ENCODE data around the gene SRBD1.
"Not testable (repeated sequence)": the region's sequence is repeated elsewhere in the genome, so short reads cannot be mapped to it uniquely, and the experiment has no call there.

SRBD1 gene

DNA sequence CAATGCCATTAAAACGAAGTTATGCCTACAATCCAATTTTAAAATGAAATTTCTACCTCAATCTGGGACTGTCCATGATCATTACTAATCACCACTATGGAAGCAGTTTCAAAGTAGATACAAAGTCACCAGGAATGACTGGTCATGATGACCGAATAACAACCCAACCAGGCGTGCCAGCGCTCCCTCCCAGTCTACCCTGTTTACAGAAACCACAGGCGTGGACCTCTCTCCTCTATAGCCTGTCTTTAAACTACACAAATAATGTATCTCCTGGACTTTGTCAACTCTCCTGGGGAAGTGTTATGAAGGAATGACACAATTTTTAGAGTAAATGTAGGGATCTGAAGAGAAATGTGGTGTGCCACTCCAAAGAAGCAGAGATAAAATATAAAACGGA lies 150.2 kb downstream of the SRBD1 start:
- no peak for DNase-seq

DNA sequence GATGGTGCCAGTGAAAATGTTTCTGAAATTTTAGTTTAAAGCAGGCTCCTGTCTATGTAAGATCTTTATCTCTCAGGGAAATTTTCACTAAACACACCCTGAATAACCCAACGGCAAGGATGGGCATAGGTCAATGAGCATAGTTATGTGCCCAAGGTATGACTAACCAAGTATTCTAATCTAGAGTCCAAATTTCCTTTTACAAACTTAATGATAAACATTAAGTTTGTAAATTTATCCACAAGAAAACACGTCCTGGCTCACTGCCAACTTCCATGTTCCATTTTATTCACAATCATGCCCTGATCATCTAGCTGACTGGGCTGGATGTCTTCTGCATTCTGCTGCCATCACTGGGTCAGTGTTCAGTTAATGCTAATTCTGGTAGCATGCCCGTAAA lies 151.2 kb downstream of the SRBD1 start:
- DNase-seq = no peak

DNA sequence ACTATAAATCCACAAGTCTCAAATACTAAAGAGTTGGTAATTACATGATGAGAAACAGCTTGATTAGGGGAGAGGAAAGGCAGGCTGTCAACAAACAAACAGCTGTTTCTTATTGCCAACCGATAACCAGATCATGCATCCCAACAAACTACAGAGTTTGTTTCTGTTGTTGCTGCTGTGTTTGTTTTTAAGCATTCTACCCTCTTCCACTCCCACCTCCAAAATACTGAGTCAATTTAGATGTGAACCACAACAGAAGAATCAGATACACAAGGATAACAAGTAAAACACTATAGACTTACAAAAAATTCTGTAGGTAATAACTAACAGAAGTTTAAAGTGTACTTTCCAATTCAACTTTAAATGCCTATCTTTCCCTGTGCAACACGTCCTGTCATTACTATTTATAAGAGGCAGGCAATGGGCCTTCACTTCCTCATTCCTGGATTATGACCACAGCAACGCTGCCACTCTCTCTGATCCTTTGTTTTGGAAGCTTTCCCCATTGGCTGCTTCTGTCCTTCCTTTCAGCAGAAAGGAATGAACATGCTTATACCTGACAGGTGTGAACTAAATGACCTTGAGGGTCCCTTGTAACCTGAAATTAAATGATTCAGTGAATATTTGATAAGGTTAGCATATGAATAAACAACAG lies 152.0 kb downstream of the SRBD1 start:
- DNase-seq = no peak

DNA sequence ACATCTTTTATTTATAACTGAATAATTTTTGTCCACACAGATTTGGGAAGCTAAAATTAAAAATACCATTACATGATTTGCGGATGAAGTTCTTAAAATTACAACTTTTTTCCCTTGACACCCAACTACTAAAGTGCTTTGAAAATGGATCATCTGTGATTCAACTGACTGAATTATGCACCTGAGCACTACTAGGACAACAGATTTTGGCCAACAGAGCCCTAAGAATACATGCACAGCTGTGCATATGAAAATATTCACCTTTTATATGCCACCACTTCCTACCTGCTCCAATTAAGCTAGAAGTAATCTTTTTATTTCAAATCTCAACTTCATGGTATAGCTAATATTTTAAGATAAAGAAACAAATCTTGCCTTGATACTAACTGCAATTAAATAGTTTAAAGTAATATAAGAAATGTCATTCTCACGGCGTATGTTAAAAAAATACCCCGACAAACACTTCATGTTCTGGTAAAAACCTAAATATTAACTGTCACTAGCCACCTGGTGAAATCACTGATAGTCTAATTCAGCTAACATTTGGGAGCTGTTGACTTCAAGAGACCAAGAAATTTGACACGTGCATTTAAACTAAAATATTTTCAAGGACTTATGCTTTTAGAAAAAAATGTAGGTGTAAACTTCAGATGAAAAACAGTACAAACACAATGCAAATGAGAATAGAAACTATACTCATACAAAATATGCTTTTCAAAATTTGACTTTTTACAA lies 153.7 kb downstream of the SRBD1 start:
- DNase-seq = no peak

DNA sequence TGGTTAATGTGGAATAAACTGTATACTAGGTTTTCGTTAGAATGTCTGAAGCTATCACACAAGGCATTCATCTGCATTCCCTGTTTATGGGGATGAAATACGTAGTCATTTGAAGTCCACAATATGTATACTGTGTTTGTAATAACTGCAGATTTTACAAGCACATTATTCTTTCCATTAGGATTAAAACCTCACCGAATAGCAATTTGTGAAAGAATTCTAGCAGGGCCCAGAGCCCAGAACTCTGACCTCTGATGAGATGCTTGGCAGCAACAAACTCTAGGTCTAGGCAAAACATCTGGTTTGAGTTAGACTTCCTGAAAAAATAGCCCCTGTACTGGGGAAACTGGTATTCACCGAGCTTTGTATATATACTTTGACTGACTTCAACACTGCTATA lies 158.2 kb downstream of the SRBD1 start:
- DNase-seq = no peak

DNA sequence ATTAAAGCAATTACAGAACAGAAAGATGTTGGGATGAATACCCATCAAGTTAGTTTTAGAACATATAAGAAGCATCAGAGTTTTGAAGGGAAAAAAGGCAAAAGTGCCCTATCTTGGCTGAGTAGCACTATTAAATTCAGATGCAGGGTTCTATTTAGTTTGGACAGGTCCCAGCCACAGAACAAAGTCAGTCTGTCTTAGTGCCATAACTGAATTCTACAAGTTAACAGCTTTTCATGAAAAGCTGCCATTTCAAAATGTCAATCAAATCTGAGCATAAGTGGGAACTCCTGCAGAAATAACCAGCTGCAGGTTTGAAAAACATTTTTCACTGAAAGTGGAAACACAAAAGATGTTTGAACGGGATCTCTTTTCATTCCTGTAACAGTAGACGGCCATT lies 160.4 kb downstream of the SRBD1 start:
- DNase-seq = no peak

DNA sequence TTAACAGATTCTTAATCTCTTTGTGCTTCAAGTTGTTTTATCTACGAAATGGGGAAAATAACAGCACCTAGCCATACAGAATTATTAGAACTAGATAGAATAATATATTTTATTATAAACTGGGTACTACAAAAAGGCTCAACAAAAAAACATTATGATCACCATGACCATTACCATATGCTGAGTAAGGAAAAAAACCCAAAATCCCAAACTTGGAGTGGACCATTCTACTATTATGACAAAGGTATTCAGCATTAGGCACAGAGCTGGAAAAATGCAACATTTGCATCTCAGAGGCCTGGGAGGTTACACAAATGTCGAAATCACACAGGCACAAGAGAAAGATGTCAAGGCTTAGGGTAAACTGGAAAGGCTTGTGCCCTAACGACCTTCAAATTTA lies 162.8 kb downstream of the SRBD1 start:
- no peak for DNase-seq

DNA sequence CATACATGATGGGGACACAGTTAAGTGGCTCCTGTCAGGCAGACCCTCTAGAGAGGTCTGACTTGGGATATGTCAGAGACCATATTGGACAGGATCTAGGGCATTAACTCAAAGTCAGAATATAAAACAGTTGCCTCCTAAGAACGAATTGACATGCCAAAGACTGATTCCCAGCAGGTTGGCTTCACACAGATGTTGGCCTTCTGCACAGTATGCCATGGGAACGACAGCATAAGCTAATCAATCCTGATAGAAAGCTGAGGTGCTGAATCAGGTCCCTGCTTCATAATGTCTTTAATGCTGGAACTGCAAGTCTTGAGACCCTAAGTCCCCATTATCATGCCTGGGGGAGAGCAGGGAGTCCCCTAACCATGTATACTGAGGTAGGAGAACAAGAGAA lies 165.1 kb downstream of the SRBD1 start:
- DNase-seq = no peak

DNA sequence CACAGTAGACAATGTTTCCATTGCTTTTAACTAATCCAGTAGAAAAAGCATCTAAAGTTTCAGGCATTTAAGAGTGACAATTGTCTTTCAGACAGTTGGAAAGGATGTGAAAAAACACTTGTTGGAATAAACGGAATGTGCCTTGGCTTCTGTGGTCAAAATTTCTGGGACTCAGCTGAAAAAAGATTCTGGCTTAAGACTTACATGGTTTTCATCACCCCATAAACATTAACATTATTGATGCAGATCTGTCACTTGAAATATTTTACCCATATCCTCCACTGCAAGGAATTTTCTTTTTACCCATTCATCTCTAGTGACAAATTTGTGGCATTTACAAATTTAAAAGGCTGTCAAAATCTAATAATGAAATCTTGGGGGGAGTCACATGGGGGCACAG lies 166.0 kb downstream of the SRBD1 start:
- DNase-seq = no peak

DNA sequence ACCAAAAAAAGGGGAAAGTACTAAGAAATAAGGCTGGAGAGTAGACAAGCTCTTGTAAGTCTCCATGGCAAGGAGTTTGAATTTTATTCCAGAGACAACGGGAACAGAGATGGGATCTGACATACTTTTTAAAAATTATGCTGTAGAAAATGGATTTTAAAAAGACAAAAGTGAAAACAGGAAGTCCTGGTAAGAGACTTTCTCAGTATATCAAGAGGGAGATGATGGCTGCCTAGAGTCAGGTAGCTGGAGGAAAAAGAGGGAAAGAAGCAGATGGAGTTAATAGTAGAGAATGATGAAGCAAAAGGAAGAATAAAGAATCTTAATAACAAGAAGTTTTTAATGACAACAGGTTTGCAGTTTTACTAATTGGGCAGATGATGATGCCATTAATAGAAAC lies 168.1 kb downstream of the SRBD1 start:
- DNase-seq = no peak

DNA sequence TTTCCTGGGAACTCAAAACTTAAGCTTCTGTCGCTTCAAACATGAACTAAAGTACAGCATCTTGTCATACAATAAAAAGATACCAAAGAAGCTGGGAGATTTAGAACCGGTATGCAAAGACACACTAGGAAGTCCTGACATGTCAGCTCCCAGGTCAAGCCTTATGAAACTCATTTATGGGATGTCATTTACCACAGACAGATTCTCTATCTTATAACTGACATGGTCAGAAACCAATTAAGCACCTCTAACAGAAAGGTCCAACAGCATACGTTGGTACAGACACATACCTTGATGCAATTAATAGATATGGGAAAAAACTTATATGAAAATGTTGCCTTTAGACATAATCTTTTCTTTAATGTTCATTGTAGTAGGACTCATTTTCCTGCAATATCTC lies 169.0 kb downstream of the SRBD1 start:
- no peak for DNase-seq

DNA sequence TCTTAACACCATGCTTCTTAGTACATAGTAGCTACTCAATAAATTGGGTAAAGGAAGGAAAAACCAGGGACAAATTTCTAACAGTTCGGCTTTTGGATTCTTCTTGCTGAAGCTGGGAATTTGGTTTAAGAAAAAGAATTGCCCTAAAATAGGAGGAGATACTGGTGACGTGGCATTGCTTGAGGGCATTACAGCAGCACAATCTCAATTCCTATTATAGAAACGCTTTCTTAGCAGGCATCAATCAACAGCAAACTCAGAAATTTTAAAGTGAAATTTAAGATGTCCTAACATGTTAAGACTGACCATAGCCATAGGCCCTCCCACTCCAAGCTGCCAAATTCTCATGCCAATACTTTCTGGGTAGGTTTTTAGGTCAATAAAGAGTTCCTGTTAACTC lies 169.5 kb downstream of the SRBD1 start:
- no peak for DNase-seq

DNA sequence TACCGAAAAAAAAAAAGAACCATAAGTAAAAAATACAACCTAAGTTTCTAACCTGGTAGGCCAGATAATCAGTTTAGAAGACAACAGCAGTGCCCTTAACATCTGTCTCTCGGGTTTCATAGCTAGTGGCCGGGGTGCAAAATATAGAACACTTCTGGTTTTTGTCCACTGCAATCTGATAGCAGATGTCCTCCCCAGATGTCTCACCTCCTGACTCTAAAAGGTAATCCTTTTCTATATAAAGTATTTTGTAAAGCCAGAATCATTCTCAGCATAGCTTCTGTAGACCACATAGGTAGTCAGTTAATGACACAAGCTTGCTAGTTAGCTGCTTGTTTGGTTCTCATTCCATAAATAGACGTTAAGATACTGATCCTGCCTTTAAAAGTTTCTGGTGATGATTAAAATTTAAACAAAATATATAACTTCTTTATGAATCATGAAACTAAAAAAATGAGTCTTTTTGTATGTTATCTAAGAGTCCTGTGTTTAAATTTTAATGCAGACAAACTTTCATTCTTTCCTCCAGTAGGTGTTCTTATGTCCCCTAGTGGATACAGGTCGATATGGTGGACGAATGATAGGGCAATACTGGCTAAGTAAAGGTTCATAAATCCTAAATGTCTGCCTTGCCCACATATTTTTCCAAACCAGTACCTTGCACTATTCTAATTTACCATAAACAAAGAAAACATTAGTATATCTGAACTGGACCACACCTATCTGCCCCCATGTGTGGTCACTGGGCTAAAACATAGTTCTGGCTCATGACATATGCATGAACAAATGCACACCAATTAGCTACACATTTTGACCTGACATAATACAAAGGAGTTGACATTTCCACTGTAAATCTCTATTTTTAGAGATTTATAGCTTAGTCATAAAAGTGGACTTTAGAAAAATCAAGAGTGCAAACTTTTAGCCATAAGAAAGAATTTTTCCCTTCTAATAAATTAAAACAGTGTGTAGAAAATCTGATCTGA lies 171.0 kb downstream of the SRBD1 start:
- DNase-seq = no peak

DNA sequence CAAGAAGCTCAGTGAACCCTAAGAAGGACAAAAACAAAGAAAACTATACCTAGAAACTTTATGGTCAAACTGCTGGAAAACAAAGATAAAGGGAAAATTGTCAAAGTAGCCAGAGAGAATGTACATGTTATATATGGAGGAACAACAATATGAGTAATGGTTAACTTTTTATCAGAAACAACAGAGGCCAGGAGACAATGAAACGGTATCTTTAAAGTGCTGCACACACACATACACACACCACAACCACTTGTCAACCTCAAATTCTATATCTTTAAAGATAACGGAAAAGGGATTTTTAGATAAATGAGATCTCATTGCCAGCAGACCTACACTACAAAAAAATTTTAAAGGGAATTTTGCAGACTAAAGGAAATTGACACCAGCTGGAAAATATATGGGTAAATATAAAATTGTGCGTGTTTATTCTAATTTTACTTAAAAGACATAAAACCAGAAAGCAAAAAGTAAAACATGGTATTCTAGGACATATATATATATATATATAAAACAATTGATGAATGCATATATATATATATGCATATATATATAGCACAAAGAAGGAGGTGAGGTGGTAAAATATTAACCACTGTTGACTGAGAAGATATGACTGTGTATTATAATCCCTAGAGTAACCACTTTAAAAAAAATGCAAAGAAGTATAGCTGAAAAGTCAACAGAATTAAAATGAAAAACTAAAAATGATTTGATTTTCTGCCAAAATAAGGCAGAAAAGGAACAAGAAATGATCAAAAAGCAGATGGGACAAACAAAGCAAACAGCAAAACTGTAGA lies 172.0 kb downstream of the SRBD1 start:
- DNase-seq = no peak

DNA sequence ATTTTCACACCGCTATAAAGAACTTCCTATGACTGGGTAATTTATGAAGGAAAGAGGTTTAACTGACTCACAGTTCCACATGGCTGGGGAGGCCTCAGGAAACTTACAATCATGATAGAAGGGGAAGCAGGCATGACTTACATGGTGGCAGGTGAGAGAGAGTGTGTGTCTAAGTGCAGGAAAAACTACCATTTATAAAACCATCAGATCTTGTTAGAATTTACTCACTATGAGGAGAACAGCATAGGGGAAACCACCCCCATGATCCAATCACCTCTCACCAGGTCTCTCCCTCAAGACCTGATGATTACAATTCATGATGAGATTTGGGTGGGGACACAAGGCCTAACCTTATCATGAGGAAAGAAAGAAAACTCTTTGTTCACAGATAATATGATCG lies 174.6 kb downstream of the SRBD1 start:
- DNase-seq = no peak

DNA sequence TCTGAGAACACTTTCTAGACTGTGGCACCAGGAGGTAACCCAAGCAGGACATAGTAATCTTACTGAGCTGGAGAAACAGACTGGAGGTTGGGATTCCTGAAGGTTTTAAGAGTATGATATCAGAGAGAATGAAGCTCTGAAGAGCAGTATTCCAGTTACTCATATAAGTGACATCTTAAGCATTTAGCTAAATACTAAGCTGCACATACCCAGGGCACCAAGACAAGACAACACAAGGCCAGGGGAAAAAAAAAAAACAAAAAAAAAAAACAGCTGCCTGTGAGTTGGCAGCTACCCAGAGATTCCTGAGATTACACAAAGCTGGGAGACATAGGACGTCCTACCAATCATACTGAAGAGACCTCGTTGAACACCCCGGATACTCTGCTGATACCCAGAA lies 175.8 kb downstream of the SRBD1 start:
- DNase-seq = no peak

DNA sequence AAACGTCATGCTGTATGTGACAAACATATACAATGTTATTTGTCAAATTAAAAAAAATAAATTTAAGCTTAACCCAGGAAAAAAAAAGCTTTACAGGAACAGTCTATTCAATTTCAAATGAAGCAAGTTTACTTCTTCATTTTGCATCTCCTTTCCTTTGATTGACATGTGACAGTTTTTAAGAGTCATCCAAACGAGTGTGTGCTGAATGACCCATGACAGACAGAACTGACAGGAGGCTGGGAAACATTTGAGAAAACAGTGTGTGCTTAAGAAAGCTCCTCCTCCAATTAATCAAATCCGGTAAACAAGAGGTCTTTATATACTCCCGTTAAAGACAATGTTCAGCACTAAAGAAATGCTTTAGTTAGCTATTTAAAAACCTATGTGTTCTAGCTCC lies 177.7 kb downstream of the SRBD1 start:
- no peak for DNase-seq

DNA sequence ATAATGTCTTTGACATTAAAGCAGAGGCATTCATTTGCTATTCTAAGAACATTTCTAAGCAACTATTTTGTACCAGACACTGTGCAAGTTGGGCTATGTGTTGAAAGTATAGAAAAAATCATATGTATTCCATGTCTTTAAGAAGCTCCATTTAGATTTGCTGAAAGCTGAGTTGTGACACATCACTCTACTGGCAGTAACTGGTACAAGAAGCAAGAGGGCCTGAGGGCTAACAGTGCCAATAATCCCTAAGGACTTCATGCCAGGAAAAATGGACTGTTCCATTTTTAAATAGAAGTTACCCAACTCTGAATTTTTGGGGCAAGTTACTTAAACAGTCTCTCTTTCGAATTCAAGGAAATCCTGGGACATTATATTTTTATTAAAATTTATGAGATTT lies 178.7 kb downstream of the SRBD1 start:
- DNase-seq = no peak

DNA sequence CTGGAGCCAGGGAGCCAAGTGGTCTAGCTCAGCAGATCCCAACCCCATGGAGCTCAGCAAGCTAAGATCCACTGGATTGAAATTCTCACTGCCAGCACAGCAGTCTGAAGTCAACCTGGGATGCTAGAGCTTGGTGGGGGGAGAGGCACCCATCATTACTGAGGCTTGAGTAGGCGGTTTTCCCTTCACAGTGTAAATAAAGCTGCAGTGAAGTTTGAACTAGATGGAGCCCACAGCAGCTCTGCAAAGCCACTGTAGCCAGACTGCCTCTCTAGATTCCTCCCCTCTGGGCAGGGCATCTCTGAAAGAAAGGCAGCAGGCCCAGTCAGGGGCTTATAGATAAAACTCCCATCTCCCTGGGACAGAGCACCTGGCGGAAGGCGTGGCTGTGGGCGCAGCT lies 185.0 kb downstream of the SRBD1 start:
- not testable (repeated sequence) for DNase-seq

DNA sequence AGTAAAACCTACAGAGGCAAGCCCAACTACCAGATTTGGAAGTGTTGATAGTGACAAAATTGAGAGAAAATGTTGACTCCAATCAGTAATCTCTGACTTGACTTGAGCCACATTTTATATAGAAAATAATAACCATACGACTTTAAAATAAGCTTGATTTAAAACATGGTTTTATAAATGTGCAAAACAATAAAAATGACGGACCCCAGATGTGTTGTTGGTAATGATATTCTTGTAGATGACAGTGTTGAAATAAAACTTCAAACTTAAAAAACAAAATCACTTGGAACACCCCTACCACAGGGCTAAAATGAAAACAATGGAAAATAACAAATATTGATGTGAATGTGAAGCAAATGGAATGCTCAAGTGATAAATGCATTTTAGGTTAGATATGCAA lies 188.1 kb downstream of the SRBD1 start:
- no peak for DNase-seq

DNA sequence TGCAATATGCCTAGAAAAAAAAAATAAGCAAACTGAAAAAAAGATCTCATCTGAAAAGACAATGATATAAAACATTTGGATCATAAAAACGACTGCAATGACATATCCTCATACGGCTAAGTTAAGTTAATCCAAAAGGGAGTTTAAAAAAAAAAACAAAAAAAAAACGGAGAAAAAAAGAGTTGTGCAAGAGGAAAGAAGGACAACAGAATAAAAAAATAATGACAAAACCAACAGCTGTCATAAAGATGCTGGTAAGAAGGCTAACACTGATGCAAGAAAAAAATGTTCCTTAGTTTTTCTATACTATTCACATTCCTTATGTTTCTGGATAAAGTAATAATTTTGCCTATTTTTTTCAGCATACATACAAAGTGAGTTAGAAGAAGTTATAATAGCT lies 192.5 kb downstream of the SRBD1 start:
- DNase-seq = no peak

DNA sequence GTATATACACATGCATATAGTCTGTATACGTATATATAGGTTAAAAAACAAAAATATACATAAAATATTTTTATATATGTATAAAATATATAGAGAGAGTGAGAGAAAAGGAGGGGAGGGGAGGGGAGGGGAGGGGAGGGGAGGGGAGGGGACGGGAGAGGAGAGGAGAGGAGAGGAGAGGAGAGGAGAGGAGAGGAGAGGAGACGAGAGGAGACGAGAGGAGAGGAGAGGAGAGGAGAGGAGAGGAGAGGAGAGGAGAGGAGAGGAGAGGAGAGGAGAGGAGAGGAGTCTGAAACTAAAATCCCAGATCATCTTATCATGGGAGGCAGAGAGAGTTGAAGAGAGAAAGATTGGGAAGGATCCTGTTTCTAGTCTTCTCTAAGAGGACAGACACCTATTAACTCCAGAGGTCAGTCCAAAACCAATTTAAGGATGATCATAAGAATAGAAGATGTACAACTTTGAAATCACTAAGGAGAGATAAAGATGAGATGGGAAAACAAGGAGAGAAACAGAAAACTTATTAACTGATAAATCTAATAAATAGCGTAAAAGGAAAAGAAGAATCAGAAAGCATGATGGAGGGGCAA lies 195.4 kb downstream of the SRBD1 start:
- no peak for DNase-seq
